Activated B cell treated with CpG ODN at 0.5 μM for 24 hours (primary cell): Measurements from ENCODE around the gene VPS11. TPM values are rescaled to one million over a fixed set of nuclear protein-coding genes. Genes with fewer than 3 reads are reported as not detected.
A peak's percentile ranks its signal among the peaks of the same experiment; 100 is the strongest.

Experiments used
- ATAC-seq: fragments of 200-7000 bp; cut with Tn5 transposase; one replicate; pipeline ENCODE4 v1.10.0; 2021; ENCODE audit warnings: low read depth, mild to moderate bottlenecking, moderate library complexity
- CTCF ChIA-PET: fragments of 350-600 bp; sonication (Branson Sonifier 250); formaldehyde crosslinking; loops from one replicate; lab custom pipeline; 2021; ENCODE audit warnings: antibody characterized with exemption; lab: Charles Lee
- POLR2A ChIA-PET: fragments of 350-600 bp; sonication (Branson Sonifier 250); formaldehyde crosslinking; loops from one replicate; lab custom pipeline; 2021; ENCODE audit warnings: antibody characterized with exemption; lab: Charles Lee
- DNase-seq: peaks from one replicate; pipeline ENCODE4 v3.0.0; 2022
- H3K27ac Mint-ChIP-seq: one replicate; pipeline ENCODE4 v1.8.0; 2020; ENCODE audit warnings: mixed read lengths
- H3K27me3 Mint-ChIP-seq: one replicate; pipeline ENCODE4 v1.8.0; 2021; ENCODE audit warnings: mixed read lengths
- H3K36me3 Mint-ChIP-seq: one replicate; pipeline ENCODE4 v1.8.0; 2021; ENCODE audit warnings: low read depth, mixed read lengths
- H3K4me1 Mint-ChIP-seq: one replicate; pipeline ENCODE4 v1.8.0; 2021; ENCODE audit warnings: mixed read lengths
- H3K4me3 Mint-ChIP-seq: one replicate; pipeline ENCODE4 v1.8.0; 2020; ENCODE audit warnings: mild to moderate bottlenecking, mixed read lengths
- H3K9me3 Mint-ChIP-seq: one replicate; pipeline ENCODE4 v1.8.0; 2020; ENCODE audit warnings: mixed read lengths
- CTCF ChIP-seq: fragments of 200-600 bp; IDR thresholded peaks from one replicate; pipeline ENCODE4 v1.8.0; 2022; ENCODE audit warnings: antibody characterized with exemption, mild to moderate bottlenecking
- intact Hi-C: fragments of 100-400 bp; cut with micrococcal nuclease; formaldehyde crosslinking; loops from one replicate; pipeline ENCODE4 v1.15.1; 2024
- total RNA-seq: library from RNA; stranded (reverse); gene quantifications from 2 replicates; pipeline ENCODE4 v1.2.3, GENCODE V29; 2022

The VPS11 gene
- total RNA-seq, 1 donor from 2014 or later = 53.6 TPM

- POLR2A ChIA-PET = interaction anchor here (0.5 to 2.3 kb wide), 5 partner anchors 12 to 61 kb away, joined by 3 to 18 read pairs (median 4); partner anchors contain the start of genes HINFP and VPS11
- Mint-ChIP-seq H3K4me3 (peak overlapping the region; percentile 82), H3K27ac (no peak overlapping the region), H3K4me1 (peaks cover 26% of the 10 kb centered on the region), H3K27me3 (no peaks in the 10 kb centered on the region), H3K36me3 (peaks cover 30% of the 10 kb centered on the region), H3K9me3 (no peaks in the 10 kb centered on the region)
- no peak for DNase-seq
- no peak for TF ChIP-seq CTCF
- no peak for ATAC-seq
- CTCF ChIA-PET = interaction anchor here (1.1 kb wide), 1 partner anchor 9 kb away, joined by 3 read pairs; no protein-coding TSS in a partner anchor
- intact Hi-C loops = no loop called here
Observed at GRCh38 chr11:119108857-119109221, 41.2 kb downstream of the VPS11 start.

DNA sequence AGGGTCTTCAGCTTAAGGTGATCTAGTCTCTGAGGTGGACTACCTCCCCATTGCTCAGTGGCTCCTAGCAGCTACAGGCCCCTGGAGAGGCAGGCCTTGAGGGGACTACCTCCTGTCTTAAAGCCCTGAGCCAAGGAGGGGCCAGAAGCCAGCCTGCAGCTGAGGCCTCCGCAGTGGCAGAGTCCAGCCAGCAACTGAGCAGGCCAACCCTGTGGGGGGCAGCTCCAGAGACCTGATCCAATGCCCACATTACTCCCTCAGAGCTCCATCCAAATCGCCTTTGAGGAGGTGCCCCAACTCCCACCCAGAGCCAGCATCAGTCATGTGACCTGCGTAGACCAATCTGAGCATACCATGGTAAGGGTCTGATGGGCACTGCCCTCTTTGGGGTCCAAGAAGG is 42.2 kb downstream of the VPS11 start:
- Mint-ChIP-seq H3K36me3 (peaks cover 34% of the 10 kb centered on the region), H3K9me3 (no peaks in the 10 kb centered on the region), H3K4me3 (no peak overlapping the region), H3K4me1 (peaks cover 26% of the 10 kb centered on the region), H3K27ac (no peak overlapping the region), H3K27me3 (no peaks in the 10 kb centered on the region)
- no peak for DNase-seq
- POLR2A ChIA-PET = interaction anchor here (0.5 to 2.3 kb wide), 6 partner anchors 11 to 291 kb away, joined by 3 to 18 read pairs (median 4); partner anchors contain the start of genes CXCR5, HINFP and VPS11
- CTCF ChIA-PET = no interaction called here
- no peak for TF ChIP-seq CTCF
- ATAC-seq = no peak
- intact Hi-C loops = no loop called here

DNA sequence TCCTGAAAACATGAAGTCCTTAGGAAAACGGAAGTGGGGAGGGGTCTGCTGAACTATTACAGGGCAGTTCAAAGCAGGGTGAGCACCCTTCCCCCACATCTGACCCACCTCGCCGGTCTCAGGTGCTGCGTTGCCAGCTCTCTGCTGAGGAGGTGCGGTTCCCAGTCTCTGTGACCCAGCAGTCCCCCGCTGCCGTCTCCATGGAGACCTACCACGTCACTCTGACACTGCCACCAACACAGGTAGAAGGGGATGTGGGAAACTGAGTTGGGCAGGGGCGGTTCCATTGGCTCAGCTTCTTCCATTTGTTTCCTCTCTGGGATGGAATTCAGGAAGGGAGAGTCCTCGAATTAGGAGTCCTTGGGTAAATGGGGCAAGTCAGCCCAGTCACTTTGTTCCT is 42.8 kb downstream of the VPS11 start:
- ChIA-PET POLR2A (interaction anchor here (0.5 to 2.3 kb wide), 2 partner anchors 15 to 227 kb away, joined by 4 to 7 read pairs; partner anchors contain the start of gene CXCR5), CTCF (no interaction called here)
- Mint-ChIP-seq H3K4me3 (no peak overlapping the region), H3K36me3 (peaks cover 38% of the 10 kb centered on the region), H3K27ac (no peak overlapping the region), H3K9me3 (no peaks in the 10 kb centered on the region), H3K27me3 (no peaks in the 10 kb centered on the region), H3K4me1 (peaks cover 29% of the 10 kb centered on the region)
- intact Hi-C loops = no loop called here
- DNase-seq (no peak), ATAC-seq (no peak)
- no peak for TF ChIP-seq CTCF

DNA sequence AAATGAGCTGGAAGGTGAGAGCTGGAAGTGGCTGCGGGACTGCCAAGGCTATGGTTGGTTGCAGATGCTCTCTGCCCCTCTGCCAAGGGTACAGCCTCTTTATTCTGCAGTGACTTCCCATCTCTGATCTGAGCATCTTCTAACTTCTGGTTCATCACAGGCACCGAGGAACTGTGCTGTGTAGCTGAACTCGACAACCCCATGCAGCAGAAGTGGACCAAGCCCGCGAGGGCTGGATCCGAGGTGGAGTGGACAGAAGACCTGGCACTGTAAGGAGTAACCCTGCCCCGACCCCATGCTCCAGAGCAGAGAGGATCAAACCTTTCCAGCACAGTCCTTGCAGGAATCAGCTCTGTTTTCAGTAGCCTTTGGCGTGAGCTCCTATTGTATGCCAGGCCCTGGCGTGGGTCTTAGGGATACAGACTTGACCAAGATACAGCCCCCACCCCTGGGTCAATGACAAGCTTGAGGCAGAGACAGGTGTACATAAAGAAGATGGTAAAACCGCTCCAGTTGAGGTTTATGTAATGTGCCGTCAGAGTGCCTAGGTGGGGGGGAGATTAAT is 43.8 kb downstream of the VPS11 start:
- TF ChIP-seq CTCF = no peak
- no peak overlapping the region for H3K27ac Mint-ChIP-seq

DNA sequence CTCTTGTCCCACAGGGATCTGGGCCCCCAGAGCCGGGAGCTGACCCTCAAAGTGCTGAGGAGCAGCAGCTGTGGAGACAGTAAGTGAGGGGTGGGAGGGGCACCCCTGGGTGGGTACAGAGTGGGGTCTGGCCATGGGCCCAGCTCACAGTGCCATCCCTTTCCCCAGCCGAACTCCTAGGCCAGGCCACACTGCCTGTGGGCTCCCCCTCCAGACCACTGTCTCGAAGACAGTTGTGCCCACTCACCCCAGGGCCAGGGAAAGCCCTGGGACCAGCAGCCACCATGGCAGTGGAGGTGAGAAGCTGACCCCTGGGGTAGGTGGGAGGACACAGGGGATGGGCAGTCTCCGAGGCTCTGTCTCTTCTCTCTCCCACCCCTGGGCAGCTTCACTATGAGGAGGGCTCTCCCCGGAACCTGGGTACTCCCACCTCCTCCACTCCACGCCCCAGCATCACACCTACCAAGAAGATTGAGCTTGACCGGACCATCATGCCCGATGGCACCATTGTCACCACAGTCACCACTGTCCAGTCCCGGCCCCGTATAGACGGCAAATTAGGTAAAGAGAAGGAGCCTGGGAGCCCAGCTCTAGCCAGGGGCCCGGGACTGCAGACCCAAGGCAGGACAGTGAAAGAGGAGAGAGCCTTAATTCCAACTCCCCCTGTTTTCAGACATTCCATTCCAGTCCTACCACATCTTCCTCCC is 44.8 kb downstream of the VPS11 start:
- Mint-ChIP-seq H3K4me3 (no peak overlapping the region), H3K27me3 (no peaks in the 10 kb centered on the region), H3K36me3 (peaks cover 45% of the 10 kb centered on the region), H3K9me3 (no peaks in the 10 kb centered on the region), H3K4me1 (peaks cover 26% of the 10 kb centered on the region), H3K27ac (no peak overlapping the region)
- ATAC-seq (no peak), DNase-seq (no peak)
- intact Hi-C loops = no loop called here
- TF ChIP-seq CTCF = no peak
- CTCF ChIA-PET = interaction anchor here (1.2 kb wide), 1 partner anchor 10 kb away, joined by 3 read pairs; no protein-coding TSS in a partner anchor
- POLR2A ChIA-PET = interaction anchor here (0.8 to 1.9 kb wide), 2 partner anchors 9 to 18 kb away, joined by 3 to 7 read pairs; partner anchors contain the start of gene HINFP

More for the DNA sequence above, 43.8 kb downstream of the VPS11 start:
- Mint-ChIP-seq H3K4me1 (peaks cover 31% of the 10 kb centered on the region), H3K9me3 (no peaks in the 10 kb centered on the region), H3K36me3 (peaks cover 43% of the 10 kb centered on the region), H3K4me3 (no peak overlapping the region), H3K27me3 (no peaks in the 10 kb centered on the region)
- intact Hi-C loops = no loop called here
- ChIA-PET POLR2A (interaction anchor here (0.6 to 1.9 kb wide), 3 partner anchors 9 to 17 kb away, joined by 3 to 7 read pairs (median 3); partner anchors contain the start of gene DPAGT1), CTCF (interaction anchor here (1.2 kb wide), 1 partner anchor 9 kb away, joined by 3 read pairs; no protein-coding TSS in a partner anchor)
- DNase-seq (no peak), ATAC-seq (no peak)
